H1 (cell line): ENCODE measurements around the gene WIPF3. TPM values are rescaled to one million over a fixed set of nuclear protein-coding genes. Genes with fewer than 3 reads are reported as not detected.

Experiments
- CTCF ChIA-PET: fragments of 300-600 bp; sonication (Branson Sonifier 250); formaldehyde crosslinking; loops from one replicate; lab custom pipeline; 2021; ENCODE audit not compliant: partially characterized antibody; lab: Charles Lee
- POLR2A ChIA-PET: fragments of 300-600 bp; sonication (Branson Sonifier 250); formaldehyde crosslinking; loops from one replicate; lab custom pipeline; 2021; ENCODE audit warnings: inconsistent platforms; ENCODE audit not compliant: partially characterized antibody; lab: Charles Lee
- DNase-seq, 2 experiments: peaks; one replicate each; pipeline versions ENCODE4 v3.0.0 to v3.0.0-alpha.2; 2010 to 2022; ENCODE audit warnings: low spot score in 2 of 2, low read depth in 1 of 2, mixed read lengths in 1 of 2
- FAIRE-seq: peaks from 2 replicates; lab custom pipeline; 2011; peaks lifted over from hg19 to GRCh38; lab: Jason Lieb, UNC
- H2AFZ ChIP-seq: 2 replicates; pipeline ENCODE4 v1.8.1; 2012; ENCODE audit warnings: low read length, inconsistent platforms
- H2AK5ac ChIP-seq: 2 replicates; pipeline ENCODE4 v1.6.1; 2013; ENCODE audit warnings: low read depth, low read length
- H2BK120ac ChIP-seq: replicated peaks from 2 replicates; pipeline ENCODE3; 2013; ENCODE audit warnings: low read depth, low read length, inconsistent platforms
- H2BK12ac ChIP-seq: 2 replicates; pipeline ENCODE4 v1.6.1; 2013; ENCODE audit warnings: low read depth, low read length
- H2BK15ac ChIP-seq: 2 replicates; pipeline ENCODE4 v1.6.1; 2013; ENCODE audit warnings: low read length
- H2BK20ac ChIP-seq: 2 replicates; pipeline ENCODE4 v1.6.1; 2013; ENCODE audit warnings: low read length
- H2BK5ac ChIP-seq: 2 replicates; pipeline ENCODE4 v1.6.1; 2013; ENCODE audit warnings: low read depth, low read length
- H3K14ac ChIP-seq: 2 replicates; pipeline ENCODE4 v1.6.1; 2013; ENCODE audit warnings: inconsistent platforms; ENCODE audit not compliant: insufficient read length
- H3K18ac ChIP-seq: 2 replicates; pipeline ENCODE4 v1.6.1; 2013; ENCODE audit warnings: low read length; ENCODE audit errors: extremely low read depth
- H3K23ac ChIP-seq: 2 replicates; pipeline ENCODE4 v1.6.1; 2013; ENCODE audit warnings: inconsistent platforms; ENCODE audit not compliant: insufficient read length
- H3K23me2 ChIP-seq: 2 replicates; pipeline ENCODE4 v1.6.1; 2013; ENCODE audit warnings: low read depth, low read length
- H3K27ac ChIP-seq: 2 replicates; pipeline ENCODE4 v1.6.1; 2011; ENCODE audit warnings: low read depth, low read length, inconsistent platforms
- H3K27me3 ChIP-seq, 4 experiments: replicated peaks in 1 of 4; 1 replicate in 1 of 4; 2 replicates in 3 of 4; pipeline versions ENCODE4 v1.6.1 to v1.8.1; 2011 to 2013; ENCODE audit warnings: low read length in 3 of 4, mild to moderate bottlenecking in 3 of 4, inconsistent platforms in 2 of 4, mixed read lengths in 2 of 4, moderate library complexity in 1 of 4; ENCODE audit not compliant: control insufficient read depth in 3 of 4, insufficient read depth in 3 of 4; ENCODE audit errors: extremely low read depth in 1 of 4
- H3K36me3 ChIP-seq, 4 experiments: 2 replicates each; pipeline versions ENCODE4 v1.6.1 to v1.8.1; 2011 to 2013; ENCODE audit warnings: mild to moderate bottlenecking in 4 of 4, low read length in 3 of 4, moderate library complexity in 2 of 4, control low read depth in 1 of 4, inconsistent platforms in 1 of 4; ENCODE audit not compliant: insufficient read depth in 4 of 4, control insufficient read depth in 2 of 4
- H3K4ac ChIP-seq: replicated peaks from 2 replicates; pipeline ENCODE3; 2013; ENCODE audit warnings: low read length, low read depth, mixed read lengths, inconsistent platforms; ENCODE audit not compliant: insufficient read length
- H3K4me1 ChIP-seq, 4 experiments: replicated peaks in 1 of 4; 1 replicate in 1 of 4; 2 replicates in 3 of 4; pipeline versions ENCODE4 v1.6.1 to v1.8.1; 2011 to 2013; ENCODE audit warnings: low read length in 3 of 4, inconsistent platforms in 2 of 4, mixed read lengths in 1 of 4; ENCODE audit not compliant: insufficient read depth in 4 of 4, control insufficient read depth in 3 of 4
- H3K4me2 ChIP-seq, 2 experiments: 2 replicates each; pipeline versions ENCODE4 v1.6.1 to v1.8.1; 2011 to 2013; ENCODE audit warnings: low read depth in 2 of 2, low read length in 2 of 2, control low read depth in 1 of 2, inconsistent platforms in 1 of 2, mild to moderate bottlenecking in 1 of 2; ENCODE audit not compliant: insufficient read depth in 1 of 2
- H3K4me3 ChIP-seq, 4 experiments: fragments of 200-600, 300-600 bp in 1 of 4; sonication (generic), shearing (Covaris generic), sonication (Bioruptor Twin) in 1 of 4; 2 replicates each; pipeline versions ENCODE4 v1.5.1 to v1.8.1; 2011 to 2016; ENCODE audit warnings: low read length in 4 of 4, low read depth in 3 of 4, control low read depth in 2 of 4, inconsistent platforms in 2 of 4, mild to moderate bottlenecking in 2 of 4, mixed read lengths in 1 of 4, moderate library complexity in 1 of 4; ENCODE audit not compliant: insufficient read depth in 2 of 4; ENCODE audit errors: extremely low read depth in 1 of 4
- H3K56ac ChIP-seq: replicated peaks from 2 replicates; pipeline ENCODE3; 2013; ENCODE audit warnings: low read depth, mild to moderate bottlenecking, mixed read lengths, low read length, inconsistent platforms; ENCODE audit not compliant: insufficient read length
- H3K79me1 ChIP-seq: 2 replicates; pipeline ENCODE4 v1.6.1; 2013; ENCODE audit warnings: low read depth, low read length, control low read depth
- H3K79me2 ChIP-seq, 2 experiments: 2 replicates each; pipeline versions ENCODE4 v1.6.1 to v1.8.1; 2012 to 2013; ENCODE audit warnings: low read length in 2 of 2, mild to moderate bottlenecking in 2 of 2, inconsistent platforms in 1 of 2; ENCODE audit not compliant: insufficient read depth in 2 of 2, control insufficient read depth in 1 of 2
- H3K9ac ChIP-seq, 4 experiments: replicated peaks in 1 of 4; 1 replicate in 1 of 4; 2 replicates in 3 of 4; pipeline versions ENCODE4 v1.6.1 to v1.8.1; 2011 to 2013; ENCODE audit warnings: low read depth in 3 of 4, low read length in 3 of 4, control low read depth in 2 of 4, mild to moderate bottlenecking in 2 of 4, moderate library complexity in 2 of 4, inconsistent platforms in 1 of 4; ENCODE audit errors: extremely low read depth in 1 of 4
- H3K9me3 ChIP-seq, 2 experiments: 2 replicates each; pipeline versions ENCODE4 v1.6.1 to v1.8.1; 2012 to 2013; ENCODE audit warnings: mild to moderate bottlenecking in 2 of 2, moderate library complexity in 2 of 2, control low read depth in 1 of 2, inconsistent platforms in 1 of 2, low read depth in 1 of 2, low read length in 1 of 2, mixed read lengths in 1 of 2; ENCODE audit not compliant: insufficient read depth in 2 of 2
- H4K20me1 ChIP-seq, 2 experiments: replicated peaks in 1 of 2; 2 replicates each; pipeline versions ENCODE3 to v1.8.1; 2011 to 2013; ENCODE audit warnings: inconsistent platforms in 2 of 2, low read length in 2 of 2, mild to moderate bottlenecking in 1 of 2; ENCODE audit not compliant: insufficient read depth in 2 of 2, control insufficient read depth in 1 of 2
- H4K5ac ChIP-seq: 2 replicates; pipeline ENCODE4 v1.6.1; 2013; ENCODE audit warnings: low read length, low read depth, mixed read lengths, inconsistent platforms; ENCODE audit not compliant: insufficient read length
- H4K8ac ChIP-seq: 2 replicates; pipeline ENCODE4 v1.8.0; 2013; ENCODE audit warnings: mild to moderate bottlenecking, moderate library complexity, low read length, inconsistent platforms; ENCODE audit not compliant: insufficient read depth; ENCODE audit errors: extremely low read depth
- H4K91ac ChIP-seq: replicated peaks from 2 replicates; pipeline ENCODE3; 2013; ENCODE audit warnings: low read length, mixed read lengths, inconsistent platforms; ENCODE audit not compliant: insufficient read length
- CHD2 ChIP-seq: IDR thresholded peaks from 2 replicates; pipeline ENCODE4 v1.6.1; 2012; ENCODE audit warnings: low read length, improper control_type of control experiment
- E2F6 ChIP-seq: IDR thresholded peaks from 2 replicates; pipeline ENCODE4 v1.6.1; 2012; ENCODE audit warnings: inconsistent platforms
- EP300 ChIP-seq, 2 experiments: IDR thresholded peaks; 1 replicate in 1 of 2; 2 replicates in 1 of 2; pipeline ENCODE4 v1.6.1; 2011 to 2012; ENCODE audit warnings: low read depth in 2 of 2, low read length in 2 of 2, mild to moderate bottlenecking in 2 of 2, borderline replicate concordance in 1 of 2, inconsistent platforms in 1 of 2, moderate library complexity in 1 of 2
- JUN ChIP-seq: IDR thresholded peaks from 2 replicates; pipeline ENCODE4 v1.6.1; 2011; ENCODE audit warnings: low read depth, mild to moderate bottlenecking, improper control_type of control experiment, low read length
- PHF8 ChIP-seq: fragments of 200-600 bp; sonication (generic); conservative IDR thresholded peaks from 2 replicates; pipeline ENCODE4 v1.7.1; 2012; ENCODE audit warnings: low read depth, mild to moderate bottlenecking, inconsistent platforms, low read length, moderate library complexity
- POLR2A ChIP-seq, 2 experiments: IDR thresholded peaks; 1 replicate in 1 of 2; 2 replicates in 1 of 2; pipeline ENCODE4 v1.6.1; 2011; ENCODE audit warnings: low read depth in 2 of 2, low read length in 2 of 2, mild to moderate bottlenecking in 2 of 2; ENCODE audit errors: control extremely low read depth in 1 of 2
- POLR2AphosphoS5 ChIP-seq: IDR thresholded peaks from 2 replicates; pipeline ENCODE4 v1.6.1; 2011; ENCODE audit warnings: low read depth, low read length
- POU5F1 ChIP-seq: IDR thresholded peaks from 2 replicates; pipeline ENCODE4 v1.6.1; 2011; ENCODE audit warnings: low read depth, mild to moderate bottlenecking, low read length, moderate library complexity
- SAP30 ChIP-seq: fragments of 300-600 bp; sonication (generic); IDR thresholded peaks from 2 replicates; pipeline ENCODE4 v1.7.1; 2012; ENCODE audit warnings: low read length, moderate library complexity, mild to moderate bottlenecking, inconsistent platforms; ENCODE audit not compliant: insufficient read depth, insufficient replicate concordance
- SUZ12 ChIP-seq: fragments of 200-600 bp; sonication (generic); IDR thresholded peaks from 2 replicates; pipeline ENCODE4 v1.6.1; 2012; ENCODE audit warnings: mild to moderate bottlenecking, inconsistent platforms, low read length, moderate library complexity, mixed read lengths
- WGBS, 2 experiments: shearing (Covaris generic) in 1 of 2; methylation state at CpG; one replicate each; pipeline versions ENCODE4 v1.1.6 to v1.1.7; 2013 to 2015; ENCODE audit warnings: low lambda C conversion rate in 2 of 2, mixed read lengths in 2 of 2, inconsistent platforms in 1 of 2, low coverage in 1 of 2, missing lambda C conversion rate in 1 of 2; ENCODE audit not compliant: insufficient replicate concordance in 2 of 2, insufficient coverage in 1 of 2, insufficient read length in 1 of 2; ENCODE audit errors: extremely low coverage in 1 of 2, missing lambda C conversion rate in 1 of 2; 5-methylcytosine and 5-hydroxymethylcytosine counted together
- polyA plus RNA-seq, 7 experiments: library from polyadenylated mRNA; depleted of rRNA in 3 of 7; stranded (reverse) in 5 of 7; unstranded in 2 of 7; fragments of >200 nt in 5 of 7; fragments of 200-250 nt in 2 of 7; gene quantifications; 1 replicate in 5 of 7; 2 replicates in 1 of 7; 4 replicates in 1 of 7; pipeline versions ENCODE4 v1.2.1 to v1.2.3, GENCODE V29; 2011 to 2013; ENCODE audit warnings: missing spikeins in 2 of 7, mixed read lengths in 2 of 7
- total RNA-seq: library from RNA; stranded (reverse); fragmentation: NEBNext Ultra II Directional; extraction: Animal tissue kit (Norgen Biotek cat#: 25700); gene quantifications from 2 replicates; pipeline ENCODE4 v1.2.1, GENCODE V29; 2021

The WIPF3 gene
- total and polyA plus RNA-seq, 2 of the 8 experiments (the other 6 are each of a cell fraction or from before 2014, with no cell fraction given), result 5.0 to 12.1 TPM

GRCh38 chr7:29955799-29956486 lies 149.6 kb downstream of the WIPF3 start:
- peaks cover 6 to 8% of the 10 kb centered on the region in 2 experiments for H4K20me1 ChIP-seq
- no peak overlapping the region for H3K27ac ChIP-seq
- no peak overlapping the region for H3K4me2 ChIP-seq
- peaks cover 0 to 7% (median 3%) of the 10 kb centered on the region in 4 experiments; a peak in 4 of 7 replicates for H3K4me1 ChIP-seq
- no peak overlapping the region for H3K9ac ChIP-seq
- H3K23ac ChIP-seq, result no peak overlapping the region
- peaks cover 0 to 5% of the 10 kb centered on the region in 2 experiments; a peak in 1 of 4 replicates for H3K79me2 ChIP-seq
- no peaks in the 10 kb centered on the region for H3K23me2 ChIP-seq
- no peak overlapping the region for H2BK5ac ChIP-seq
- H4K5ac ChIP-seq, result no peak overlapping the region
- H3K79me1 ChIP-seq, result peaks cover 12% of the 10 kb centered on the region
- H4K91ac ChIP-seq, result no peak overlapping the region
- FAIRE-seq, result no peak
- WGBS, 2 experiments, result 77% methylated on average over 8 of the region's 8 CpGs; no CpG with 5 or more reads in 1 of the 2 experiments
- no peak overlapping the region for H2BK15ac ChIP-seq
- no peak overlapping the region for H3K4ac ChIP-seq
- H2BK20ac ChIP-seq, result no peak overlapping the region
- ChIA-PET CTCF (interaction anchor here (1.2 to 2.8 kb wide), 5 partner anchors 11 to 35 kb away, joined by 5 to 12 read pairs (median 6); partner anchors contain the start of gene SCRN1), POLR2A (interaction anchor here (1.1 kb wide), 1 partner anchor 19 kb away, joined by 3 read pairs; no protein-coding TSS in a partner anchor)
- H2AFZ ChIP-seq, result no peak overlapping the region
- H3K4me3 ChIP-seq, result no peak overlapping the region
- H2BK12ac ChIP-seq, result no peak overlapping the region
- no peak for DNase-seq
- no peak overlapping the region for H3K56ac ChIP-seq
- no peak overlapping the region for H2BK120ac ChIP-seq
- no peak overlapping the region for H2AK5ac ChIP-seq
- H3K18ac ChIP-seq, result no peak overlapping the region
- H3K27me3 ChIP-seq, result no peaks in the 10 kb centered on the region
- H4K8ac ChIP-seq, result no peak overlapping the region
- no peaks in the 10 kb centered on the region for H3K9me3 ChIP-seq
- peaks cover 2 to 22% (median 8%) of the 10 kb centered on the region in 4 experiments; a peak in 6 of 8 replicates for H3K36me3 ChIP-seq
- H3K14ac ChIP-seq, result no peak overlapping the region
- TF ChIP-seq E2F6, result no peak
- no peak for TF ChIP-seq JUN
- TF ChIP-seq SAP30, result no peak
- TF ChIP-seq POLR2AphosphoS5, result no peak
- TF ChIP-seq EP300 (IDR thresholded peaks at IDR 0.05; ENCODE audit: borderline replicate concordance in 1 of 2, low read depth in 2 of 2, low read length in 2 of 2), result no peak
- no peak for TF ChIP-seq POLR2A (IDR thresholded peaks at IDR 0.05; ENCODE audit: control extremely low read depth in 1 of 2, low read depth in 2 of 2, low read length in 2 of 2)
- TF ChIP-seq PHF8, result no peak
- TF ChIP-seq CHD2, result no peak
- TF ChIP-seq POU5F1, result no peak
- no peak for TF ChIP-seq SUZ12
